ENCODE measurements around the gene PEX14. TPM values are rescaled to one million over a fixed set of nuclear protein-coding genes. Genes with fewer than 3 reads are reported as not detected.
A peak's percentile ranks its signal among the peaks of the same experiment; 100 is the strongest.

Gene PEX14
- total RNA-seq, 6 experiments from 2014 or later = 23.1 to 28.4 (median 26.0) TPM

DNA sequence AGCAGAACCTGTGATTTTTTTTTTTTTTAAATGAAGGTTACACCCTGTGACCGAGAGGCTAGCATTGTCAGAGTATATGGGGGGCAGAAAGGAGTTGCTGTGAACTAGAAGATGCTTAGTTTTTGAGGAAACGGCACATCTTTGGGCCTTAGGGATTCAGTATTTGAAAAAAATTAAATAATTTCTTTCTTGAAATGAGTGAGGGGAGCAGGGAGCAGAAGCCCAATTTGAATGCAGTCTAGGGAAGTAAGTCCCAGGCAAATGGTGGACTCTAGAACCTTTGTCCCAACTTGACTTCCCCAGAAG, 42.9 kb downstream of the PEX14 start:
- no peak overlapping the region for H3K27ac Mint-ChIP-seq
- H3K4me3 Mint-ChIP-seq = no peak overlapping the region
- H3K4me1 Mint-ChIP-seq (ENCODE audit: low read depth) = peaks cover 52% of the 10 kb centered on the region
- H3K9me3 Mint-ChIP-seq = no peaks in the 10 kb centered on the region
- DNase-seq = no peak
- TF ChIP-seq, protein P1, sequence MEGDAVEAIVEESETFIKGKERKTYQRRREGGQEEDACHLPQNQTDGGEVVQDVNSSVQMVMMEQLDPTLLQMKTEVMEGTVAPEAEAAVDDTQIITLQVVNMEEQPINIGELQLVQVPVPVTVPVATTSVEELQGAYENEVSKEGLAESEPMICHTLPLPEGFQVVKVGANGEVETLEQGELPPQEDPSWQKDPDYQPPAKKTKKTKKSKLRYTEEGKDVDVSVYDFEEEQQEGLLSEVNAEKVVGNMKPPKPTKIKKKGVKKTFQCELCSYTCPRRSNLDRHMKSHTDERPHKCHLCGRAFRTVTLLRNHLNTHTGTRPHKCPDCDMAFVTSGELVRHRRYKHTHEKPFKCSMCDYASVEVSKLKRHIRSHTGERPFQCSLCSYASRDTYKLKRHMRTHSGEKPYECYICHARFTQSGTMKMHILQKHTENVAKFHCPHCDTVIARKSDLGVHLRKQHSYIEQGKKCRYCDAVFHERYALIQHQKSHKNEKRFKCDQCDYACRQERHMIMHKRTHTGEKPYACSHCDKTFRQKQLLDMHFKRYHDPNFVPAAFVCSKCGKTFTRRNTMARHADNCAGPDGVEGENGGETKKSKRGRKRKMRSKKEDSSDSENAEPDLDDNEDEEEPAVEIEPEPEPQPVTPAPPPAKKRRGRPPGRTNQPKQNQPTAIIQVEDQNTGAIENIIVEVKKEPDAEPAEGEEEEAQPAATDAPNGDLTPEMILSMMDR (IDR thresholded peaks at IDR 0.05) = no peak
- H3K27me3 Mint-ChIP-seq (ENCODE audit: insufficient read depth) = peaks cover 4% of the 10 kb centered on the region
- H3K36me3 Mint-ChIP-seq (ENCODE audit: low read depth) = peaks cover 4% of the 10 kb centered on the region; the same call in 1 of the 2 replicates

DNA sequence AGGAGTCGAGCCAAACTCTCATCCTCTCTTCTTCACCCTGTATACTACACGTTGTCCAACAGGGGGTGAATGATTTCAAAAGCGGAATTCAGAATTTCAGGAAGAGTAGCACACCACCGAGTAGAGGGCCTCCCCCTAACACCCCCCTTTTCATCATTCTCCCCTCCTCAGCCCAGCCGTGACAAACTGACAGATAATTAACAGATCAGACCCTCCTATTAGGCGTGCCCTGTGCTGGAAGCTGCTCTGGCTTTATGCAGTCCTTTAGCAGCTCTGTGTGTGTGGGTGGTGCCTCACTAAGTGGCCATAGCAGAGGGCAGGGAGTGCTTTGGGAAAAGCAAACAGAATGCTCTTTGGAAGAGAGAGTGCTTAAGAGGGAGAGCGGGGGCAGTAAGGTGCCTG, 44.3 kb downstream of the PEX14 start:
- no peak for DNase-seq
- H3K4me3 Mint-ChIP-seq = no peak overlapping the region
- peaks cover 4% of the 10 kb centered on the region; the same call in 1 of the 2 replicates for H3K36me3 Mint-ChIP-seq (ENCODE audit: low read depth)
- no peaks in the 10 kb centered on the region for H3K9me3 Mint-ChIP-seq
- TF ChIP-seq, protein P1 (IDR thresholded peaks at IDR 0.05) = peak; percentile 15; the same call in 1 of the 2 replicates
- no peak overlapping the region for H3K27ac Mint-ChIP-seq
- H3K4me1 Mint-ChIP-seq (ENCODE audit: low read depth) = peaks cover 41% of the 10 kb centered on the region
- H3K27me3 Mint-ChIP-seq (ENCODE audit: insufficient read depth) = peaks cover 4% of the 10 kb centered on the region

DNA sequence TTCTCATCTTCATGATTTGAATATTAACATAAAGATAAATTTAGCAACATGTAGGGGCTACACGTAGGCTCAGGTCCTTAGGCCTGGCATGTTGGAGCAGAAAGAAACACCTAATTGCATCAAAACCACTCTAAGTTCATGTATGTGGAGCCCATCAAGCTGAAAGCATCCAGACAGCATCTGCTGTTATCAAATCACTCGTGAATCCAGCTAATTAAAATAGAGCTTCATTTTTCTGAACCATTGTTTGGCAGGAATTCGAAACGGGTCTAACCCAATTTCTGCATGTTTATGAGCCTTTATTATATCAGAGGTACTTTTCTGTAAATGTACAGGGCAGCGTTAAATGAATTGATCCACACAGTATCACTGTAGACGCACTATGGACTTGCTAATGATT, 45.7 kb downstream of the PEX14 start:
- Mint-ChIP-seq H3K27me3 (ENCODE audit: insufficient read depth) (peaks cover 4% of the 10 kb centered on the region), H3K36me3 (ENCODE audit: low read depth) (peaks cover 8% of the 10 kb centered on the region; the same call in 1 of the 2 replicates), H3K4me3 (no peak overlapping the region), H3K9me3 (no peaks in the 10 kb centered on the region), H3K4me1 (ENCODE audit: low read depth) (peaks cover 31% of the 10 kb centered on the region), H3K27ac (no peak overlapping the region)
- DNase-seq = no peak
- TF ChIP-seq, protein P1 (IDR thresholded peaks at IDR 0.05) = no peak

DNA sequence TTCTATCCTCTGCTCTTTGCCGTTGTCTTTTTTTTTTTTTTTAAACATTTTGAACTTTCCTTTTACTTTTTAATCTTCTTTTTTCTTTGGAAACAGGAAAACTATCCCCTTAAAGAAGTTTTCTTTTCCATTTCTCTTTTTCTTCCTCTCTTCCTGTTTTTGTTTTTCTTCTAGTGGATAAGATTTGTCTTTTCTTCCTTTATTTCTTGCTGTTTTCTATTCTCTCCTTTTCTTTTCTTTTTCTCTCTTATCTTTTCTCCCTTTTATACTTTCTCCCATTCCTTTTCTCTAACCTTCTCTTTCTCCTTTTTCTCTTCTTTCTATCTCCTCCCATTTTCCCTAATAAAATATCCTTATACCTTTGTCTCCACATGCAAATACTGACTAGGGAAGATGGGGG, 46.2 kb downstream of the PEX14 start:
- H3K27ac Mint-ChIP-seq = no peak overlapping the region
- H3K27me3 Mint-ChIP-seq (ENCODE audit: insufficient read depth) = peaks cover 4% of the 10 kb centered on the region
- no peak overlapping the region for H3K4me3 Mint-ChIP-seq
- H3K4me1 Mint-ChIP-seq (ENCODE audit: low read depth) = peaks cover 26% of the 10 kb centered on the region
- peaks cover 8% of the 10 kb centered on the region; the same call in 1 of the 2 replicates for H3K36me3 Mint-ChIP-seq (ENCODE audit: low read depth)
- TF ChIP-seq, protein P1 (IDR thresholded peaks at IDR 0.05) = no peak
- no peaks in the 10 kb centered on the region for H3K9me3 Mint-ChIP-seq
- no peak for DNase-seq

DNA sequence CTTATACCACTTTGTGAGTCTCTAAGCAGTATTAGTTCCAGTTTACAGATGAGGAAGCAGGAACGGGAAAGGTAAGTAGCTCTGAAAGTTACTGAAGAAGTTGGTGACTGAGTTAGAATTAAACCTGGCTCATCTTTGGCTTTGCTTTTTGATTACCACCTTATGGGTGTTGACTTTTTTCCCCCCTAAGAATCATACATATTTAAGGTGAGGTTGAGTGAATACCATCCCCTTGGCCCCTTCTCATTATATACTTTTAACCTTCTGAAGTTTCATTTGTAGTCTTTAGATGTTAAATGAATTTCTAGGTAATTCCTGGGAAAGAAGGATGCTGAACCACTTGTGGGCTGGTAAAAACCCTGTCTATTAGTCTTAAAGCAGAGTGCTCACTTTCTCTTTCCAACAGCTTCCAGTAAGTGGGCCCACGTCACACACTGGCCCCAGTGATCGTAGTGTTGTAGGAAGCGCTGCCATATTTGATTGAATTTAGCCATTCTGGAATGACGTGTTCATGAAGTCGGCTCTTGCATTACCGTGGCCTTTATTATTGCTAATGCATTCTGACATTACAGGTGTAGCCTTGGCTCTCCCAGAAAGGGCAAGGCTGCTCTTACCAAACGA, 46.9 kb downstream of the PEX14 start:
- Mint-ChIP-seq H3K4me1 (ENCODE audit: low read depth) (peaks cover 19% of the 10 kb centered on the region), H3K9me3 (no peaks in the 10 kb centered on the region), H3K27me3 (ENCODE audit: insufficient read depth) (peaks cover 3% of the 10 kb centered on the region), H3K27ac (no peak overlapping the region), H3K4me3 (no peak overlapping the region), H3K36me3 (ENCODE audit: low read depth) (peaks cover 8% of the 10 kb centered on the region; the same call in 1 of the 2 replicates)
- TF ChIP-seq, protein P1 (IDR thresholded peaks at IDR 0.05) = no peak
- DNase-seq = no peak

Measured in HFFc6 (cell line).